Stromal cell of bone marrow (primary cell): ENCODE measurements around the gene SEC14L2.
A peak's percentile ranks its signal among the peaks of the same experiment; 100 is the strongest.
"Not testable (repeated sequence)": the region's sequence is repeated elsewhere in the genome, so short reads cannot be mapped to it uniquely, and the experiment has no call there.

Experiments
- DNase-seq: peaks from one replicate; pipeline ENCODE4 v3.0.0-alpha.2; 2012; ENCODE audit warnings: low read depth

SEC14L2 gene

GRCh38 chr22:30426388-30427353 lies 29.9 kb downstream of the SEC14L2 start:
- peak; percentile 63 for DNase-seq

- no peak for DNase-seq
Observed at GRCh38 chr22:30427871-30428270, 31.1 kb downstream of the SEC14L2 start.

GRCh38 chr22:30429887-30430286 lies 33.1 kb downstream of the SEC14L2 start:
- DNase-seq: no peak

GRCh38 chr22:30430933-30431332 lies 34.1 kb downstream of the SEC14L2 start:
- no peak for DNase-seq

GRCh38 chr22:30432096-30432495 lies 35.3 kb downstream of the SEC14L2 start:
- no peak for DNase-seq

GRCh38 chr22:30432520-30432919 lies 35.7 kb downstream of the SEC14L2 start:
- no peak for DNase-seq

- DNase-seq: no peak
Observed at GRCh38 chr22:30433227-30433626, 36.4 kb downstream of the SEC14L2 start.

- DNase-seq: no peak
Observed at GRCh38 chr22:30433773-30434172, 37.0 kb downstream of the SEC14L2 start.

- no peak for DNase-seq
Observed at GRCh38 chr22:30434843-30435242, 38.0 kb downstream of the SEC14L2 start.

GRCh38 chr22:30435674-30436126 lies 38.9 kb downstream of the SEC14L2 start:
- DNase-seq: no peak

- DNase-seq: no peak
Observed at GRCh38 chr22:30436196-30436595, 39.4 kb downstream of the SEC14L2 start.

- DNase-seq: no peak
Observed at GRCh38 chr22:30438559-30438958, 41.7 kb downstream of the SEC14L2 start.

- DNase-seq: no peak
Observed at GRCh38 chr22:30439226-30439625, 42.4 kb downstream of the SEC14L2 start.

GRCh38 chr22:30439836-30440235 lies 43.0 kb downstream of the SEC14L2 start:
- DNase-seq: no peak

GRCh38 chr22:30441088-30441487 lies 44.3 kb downstream of the SEC14L2 start:
- DNase-seq: no peak

- no peak for DNase-seq
Observed at GRCh38 chr22:30444632-30445437, 48.0 kb downstream of the SEC14L2 start.

- no peak for DNase-seq
Observed at GRCh38 chr22:30445438-30446145, 48.8 kb downstream of the SEC14L2 start.

GRCh38 chr22:30447656-30448055 lies 50.8 kb downstream of the SEC14L2 start:
- DNase-seq: no peak

GRCh38 chr22:30451488-30451887 lies 54.7 kb downstream of the SEC14L2 start:
- not testable (repeated sequence) for DNase-seq

- no peak for DNase-seq
Observed at GRCh38 chr22:30452861-30453260, 56.0 kb downstream of the SEC14L2 start.

- no peak for DNase-seq
Observed at GRCh38 chr22:30453731-30454510, 57.1 kb downstream of the SEC14L2 start.
